Posterior vena cava (tissue), 2 donors: ENCODE measurements around the gene SNTG2. TPM values are rescaled to one million over a fixed set of nuclear protein-coding genes. Genes with fewer than 3 reads are reported as not detected.

Experiments
- DNase-seq: peaks from one replicate; pipeline ENCODE4 v3.0.0-alpha.2; 2020; ENCODE audit warnings: low spot score
- intact Hi-C, 2 donors: fragments of 100-400 bp; cut with DNase I; formaldehyde crosslinking; loops; one replicate each; pipeline versions ENCODE4 v1.14.1 to v1.14.2; 2022 to 2023
- total RNA-seq, 2 donors: library from RNA; stranded (reverse); fragmentation: NEBNext Ultra II Directional; extraction: Animal tissue kit (Norgen Biotek cat#: 25700); gene quantifications; one replicate each; pipeline ENCODE4 v1.2.1, GENCODE V29; 2021
- donor health status: DM: yes; HTN: yes; CAD: no.
- donor health status: DM: yes; HTN: yes; CAD: no.

The SNTG2 gene
- total RNA-seq, 2 donors from 2014 or later = 5.2 to 6.2 TPM

GRCh38 chr2:946073-946948 is 4.3 kb upstream of the SNTG2 start:
- intact Hi-C loops = no loop called here

GRCh38 chr2:949384-950079 is 1.1 kb upstream of the SNTG2 start:
- intact Hi-C loops = no loop called here
- no peak for DNase-seq

More at GRCh38 chr2:946073-946948, 4.3 kb upstream of the SNTG2 start:
- DNase-seq = no peak

- intact Hi-C loops = no loop called here
- DNase-seq = no peak
Measured at GRCh38 chr2:951224-952006, 766 bp downstream of the SNTG2 start.

- DNase-seq = no peak
- intact Hi-C loops = no loop called here
Measured at GRCh38 chr2:953408-953807, 2.8 kb downstream of the SNTG2 start.

- intact Hi-C loops = no loop called here
- no peak for DNase-seq
Measured at GRCh38 chr2:953975-954686, 3.5 kb downstream of the SNTG2 start.

GRCh38 chr2:954687-955000 is 4.0 kb downstream of the SNTG2 start:
- intact Hi-C loops = no loop called here
- no peak for DNase-seq

GRCh38 chr2:955829-956731 is 5.4 kb downstream of the SNTG2 start:
- intact Hi-C loops = no loop called here
- no peak for DNase-seq

- no peak for DNase-seq
- intact Hi-C loops = no loop called here
Measured at GRCh38 chr2:959457-959856, 8.8 kb downstream of the SNTG2 start.

GRCh38 chr2:960061-960736 is 9.6 kb downstream of the SNTG2 start:
- intact Hi-C loops = no loop called here
- DNase-seq = no peak

- intact Hi-C loops = no loop called here
- DNase-seq = no peak
Measured at GRCh38 chr2:961786-962185, 11.1 kb downstream of the SNTG2 start.

GRCh38 chr2:963876-964275 is 13.2 kb downstream of the SNTG2 start:
- DNase-seq = no peak
- intact Hi-C loops = no loop called here

GRCh38 chr2:964562-964961 is 13.9 kb downstream of the SNTG2 start:
- intact Hi-C loops = no loop called here
- DNase-seq = no peak

- intact Hi-C loops = no loop called here
- DNase-seq = no peak
Measured at GRCh38 chr2:965640-966147, 15.0 kb downstream of the SNTG2 start.

- intact Hi-C loops = no loop called here
- no peak for DNase-seq
Measured at GRCh38 chr2:973129-973528, 22.5 kb downstream of the SNTG2 start.

GRCh38 chr2:974054-974453 is 23.4 kb downstream of the SNTG2 start:
- no peak for DNase-seq
- intact Hi-C loops = no loop called here

GRCh38 chr2:974502-974901 is 23.9 kb downstream of the SNTG2 start:
- intact Hi-C loops = no loop called here
- no peak for DNase-seq

- DNase-seq = no peak
- intact Hi-C loops = no loop called here
Measured at GRCh38 chr2:975095-975494, 24.4 kb downstream of the SNTG2 start.
